ENCODE measurements around the gene TDRD15. TPM values are rescaled to one million over a fixed set of nuclear protein-coding genes. Genes with fewer than 3 reads are reported as not detected.

The TDRD15 gene
- total and polyA plus RNA-seq, 7 donors, result 0.55 TPM; not detected in 6

DNA sequence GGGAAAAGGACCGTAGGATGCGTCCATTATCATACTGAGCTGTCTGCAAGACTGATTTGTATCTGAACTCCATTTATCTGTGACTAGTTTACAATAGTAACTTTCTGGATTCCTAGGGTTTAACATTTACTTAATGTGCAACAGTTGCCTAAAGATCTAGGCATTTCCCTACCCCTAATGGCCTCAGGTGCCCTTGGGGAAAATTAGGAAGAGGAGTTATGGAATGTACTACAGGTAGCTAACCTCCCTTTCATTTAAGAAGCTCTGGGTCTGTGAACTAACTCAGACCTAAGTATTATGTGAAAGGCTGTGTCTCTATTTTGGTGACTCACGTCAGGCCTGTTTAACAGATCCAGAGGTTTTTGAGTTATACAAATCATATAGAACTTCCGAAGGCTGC, 59.5 kb downstream of the TDRD15 start:
- intact Hi-C loops (cut with DNase I), result no loop called here
- Histone ChIP-seq H3K4me3 (no peak overlapping the region), H3K36me3 (no peaks in the 10 kb centered on the region), H3K27me3 (no peaks in the 10 kb centered on the region), H3K9me3 (no peaks in the 10 kb centered on the region), H3K4me1 (no peaks in the 10 kb centered on the region), H3K27ac (no peak overlapping the region)
- no peak for DNase-seq
- WGBS, 2 donors, result 71 to 82% methylated on average over 4 of the region's 4 CpGs
- TF ChIP-seq, protein P1, sequence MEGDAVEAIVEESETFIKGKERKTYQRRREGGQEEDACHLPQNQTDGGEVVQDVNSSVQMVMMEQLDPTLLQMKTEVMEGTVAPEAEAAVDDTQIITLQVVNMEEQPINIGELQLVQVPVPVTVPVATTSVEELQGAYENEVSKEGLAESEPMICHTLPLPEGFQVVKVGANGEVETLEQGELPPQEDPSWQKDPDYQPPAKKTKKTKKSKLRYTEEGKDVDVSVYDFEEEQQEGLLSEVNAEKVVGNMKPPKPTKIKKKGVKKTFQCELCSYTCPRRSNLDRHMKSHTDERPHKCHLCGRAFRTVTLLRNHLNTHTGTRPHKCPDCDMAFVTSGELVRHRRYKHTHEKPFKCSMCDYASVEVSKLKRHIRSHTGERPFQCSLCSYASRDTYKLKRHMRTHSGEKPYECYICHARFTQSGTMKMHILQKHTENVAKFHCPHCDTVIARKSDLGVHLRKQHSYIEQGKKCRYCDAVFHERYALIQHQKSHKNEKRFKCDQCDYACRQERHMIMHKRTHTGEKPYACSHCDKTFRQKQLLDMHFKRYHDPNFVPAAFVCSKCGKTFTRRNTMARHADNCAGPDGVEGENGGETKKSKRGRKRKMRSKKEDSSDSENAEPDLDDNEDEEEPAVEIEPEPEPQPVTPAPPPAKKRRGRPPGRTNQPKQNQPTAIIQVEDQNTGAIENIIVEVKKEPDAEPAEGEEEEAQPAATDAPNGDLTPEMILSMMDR (IDR thresholded peaks at IDR 0.05), result no peak
- no peak for TF ChIP-seq POLR2AphosphoS5 (IDR thresholded peaks at IDR 0.05)
- no peak for TF ChIP-seq POLR2A (IDR thresholded peaks at IDR 0.05)
- no peak for TF ChIP-seq EP300 (IDR thresholded peaks at IDR 0.05)

DNA sequence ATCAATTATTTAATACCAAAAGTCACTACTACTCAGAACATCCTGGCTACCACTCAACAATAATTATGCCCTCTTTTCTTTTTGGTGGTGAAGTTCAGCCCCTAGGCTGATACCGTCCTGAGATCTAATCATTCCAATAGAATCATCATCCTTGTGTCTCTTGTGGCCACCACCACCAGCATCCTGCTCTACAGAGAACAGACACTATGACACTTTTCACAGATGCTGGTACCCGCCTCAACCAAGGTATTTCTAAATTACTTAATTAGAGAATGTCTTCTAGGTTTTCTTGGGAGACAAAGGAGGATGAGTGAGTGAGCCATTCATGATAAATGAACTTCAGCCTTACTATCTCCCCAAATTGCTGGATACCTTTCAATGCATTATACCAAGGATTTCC, 60.0 kb downstream of the TDRD15 start:
- no peaks in the 10 kb centered on the region for H3K9me3 ChIP-seq
- H3K27ac ChIP-seq, result no peak overlapping the region
- H3K27me3 ChIP-seq, result no peaks in the 10 kb centered on the region
- H3K36me3 ChIP-seq, result no peaks in the 10 kb centered on the region
- H3K4me3 ChIP-seq, result no peak overlapping the region
- 90% methylated on average over 2 of the region's 2 CpGs for WGBS, 2 donors
- no peak for TF ChIP-seq EP300 (IDR thresholded peaks at IDR 0.05)
- TF ChIP-seq POLR2AphosphoS5 (IDR thresholded peaks at IDR 0.05), result no peak
- TF ChIP-seq, protein P1 (IDR thresholded peaks at IDR 0.05), result no peak
- no peak for TF ChIP-seq POLR2A (IDR thresholded peaks at IDR 0.05)
- intact Hi-C loops (cut with DNase I), result no loop called here
- no peak for DNase-seq
- no peaks in the 10 kb centered on the region for H3K4me1 ChIP-seq

DNA sequence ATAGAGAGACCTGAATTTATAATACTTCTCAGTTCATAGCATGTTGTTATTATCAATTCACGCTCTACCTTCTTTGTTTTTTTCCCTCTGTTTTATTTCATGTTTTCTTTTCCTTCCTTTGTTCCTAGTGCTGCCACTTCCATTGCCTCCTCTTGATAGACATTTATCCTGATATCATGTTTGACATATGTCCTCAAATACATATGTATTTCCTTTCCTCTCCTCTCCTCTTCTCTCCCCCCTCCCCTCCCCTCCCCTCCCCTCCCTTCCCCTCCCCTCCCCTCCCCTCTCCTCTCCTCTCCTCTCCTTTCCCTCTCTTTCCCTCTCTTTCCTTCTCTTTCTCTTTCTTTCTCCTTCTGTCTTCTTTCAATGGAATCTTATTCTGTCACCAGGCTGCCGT, 67.8 kb downstream of the TDRD15 start:
- no peak for TF ChIP-seq POLR2AphosphoS5 (IDR thresholded peaks at IDR 0.05)
- TF ChIP-seq, protein P1 (IDR thresholded peaks at IDR 0.05), result no peak
- TF ChIP-seq EP300 (IDR thresholded peaks at IDR 0.05), result no peak
- TF ChIP-seq POLR2A (IDR thresholded peaks at IDR 0.05), result no peak
- no peaks in the 10 kb centered on the region for H3K4me1 ChIP-seq
- no peak for DNase-seq
- H3K9me3 ChIP-seq, result no peaks in the 10 kb centered on the region
- no peaks in the 10 kb centered on the region for H3K36me3 ChIP-seq
- no peaks in the 10 kb centered on the region for H3K27me3 ChIP-seq
- intact Hi-C loops (cut with DNase I), result no loop called here
- WGBS, 2 donors, result 96% methylated on average over 2 of the region's 2 CpGs
- no peak overlapping the region for H3K4me3 ChIP-seq
- H3K27ac ChIP-seq, result no peak overlapping the region

Other genes starting within 250 kb of the TDRD15 start
- gene APOB, start 79.9 kb upstream of the TDRD15 start, total RNA-seq, result 1 to 10 TPM in 3 of 4 donors, under 1 TPM in 1; 0.16 to 3.6 (median 1.7) TPM
- gene APOB, start 79.9 kb upstream of the TDRD15 start, polyA plus RNA-seq, result under 1 TPM in 2 of 3 donors, not detected in 1; under 0.01 to 0.12 TPM

Measured in sigmoid colon (tissue), 7 donors.